ENCODE results near the gene DTD2.

The DTD2 gene

DNA sequence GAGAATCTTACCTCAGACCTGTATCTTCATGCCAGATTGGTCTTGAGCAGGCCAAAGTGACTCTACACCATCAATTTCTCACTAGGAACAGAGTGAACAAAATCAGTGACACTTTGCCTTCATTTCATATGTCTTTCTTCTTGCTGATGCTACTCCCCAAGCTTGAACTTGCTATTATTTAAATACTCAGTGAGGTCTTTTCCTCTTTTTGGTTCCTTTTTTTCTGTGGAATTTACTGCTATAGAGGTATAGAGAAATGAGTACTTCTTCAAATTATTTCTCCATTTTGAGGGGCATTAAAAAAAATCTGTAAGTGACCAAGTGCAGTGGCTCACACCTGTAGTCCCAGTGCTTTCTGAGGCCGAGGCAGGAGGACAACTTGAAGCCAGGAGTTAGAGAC lies 30.6 kb upstream of the DTD2 start, which contains the start of gene GPR33:
GPR33 (minus strand) TSS at position 154 of the 400 bp plus-strand sequence. CDS start 4,074 bp downstream, outside the sequence.
- no peaks in the 10 kb centered on the region for H3K27me3 ChIP-seq (replicated peaks; ENCODE audit: control insufficient read depth, insufficient read depth, low read length)
- TF ChIP-seq, protein P1, sequence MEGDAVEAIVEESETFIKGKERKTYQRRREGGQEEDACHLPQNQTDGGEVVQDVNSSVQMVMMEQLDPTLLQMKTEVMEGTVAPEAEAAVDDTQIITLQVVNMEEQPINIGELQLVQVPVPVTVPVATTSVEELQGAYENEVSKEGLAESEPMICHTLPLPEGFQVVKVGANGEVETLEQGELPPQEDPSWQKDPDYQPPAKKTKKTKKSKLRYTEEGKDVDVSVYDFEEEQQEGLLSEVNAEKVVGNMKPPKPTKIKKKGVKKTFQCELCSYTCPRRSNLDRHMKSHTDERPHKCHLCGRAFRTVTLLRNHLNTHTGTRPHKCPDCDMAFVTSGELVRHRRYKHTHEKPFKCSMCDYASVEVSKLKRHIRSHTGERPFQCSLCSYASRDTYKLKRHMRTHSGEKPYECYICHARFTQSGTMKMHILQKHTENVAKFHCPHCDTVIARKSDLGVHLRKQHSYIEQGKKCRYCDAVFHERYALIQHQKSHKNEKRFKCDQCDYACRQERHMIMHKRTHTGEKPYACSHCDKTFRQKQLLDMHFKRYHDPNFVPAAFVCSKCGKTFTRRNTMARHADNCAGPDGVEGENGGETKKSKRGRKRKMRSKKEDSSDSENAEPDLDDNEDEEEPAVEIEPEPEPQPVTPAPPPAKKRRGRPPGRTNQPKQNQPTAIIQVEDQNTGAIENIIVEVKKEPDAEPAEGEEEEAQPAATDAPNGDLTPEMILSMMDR (IDR thresholded peaks at IDR 0.05; ENCODE audit: insufficient read depth, low read length, poor library complexity, severe bottlenecking) = no peak
- no peak within 1 kb of the TSS for H3K4me3 ChIP-seq (replicated peaks; ENCODE audit: low read depth, low read length)
- H3K36me3 ChIP-seq (ENCODE audit: control insufficient read depth, insufficient read depth, low read length) = no peaks in the 10 kb centered on the region
- no peak for DNase-seq (ENCODE audit: extremely low read depth, insufficient read length)

DNA sequence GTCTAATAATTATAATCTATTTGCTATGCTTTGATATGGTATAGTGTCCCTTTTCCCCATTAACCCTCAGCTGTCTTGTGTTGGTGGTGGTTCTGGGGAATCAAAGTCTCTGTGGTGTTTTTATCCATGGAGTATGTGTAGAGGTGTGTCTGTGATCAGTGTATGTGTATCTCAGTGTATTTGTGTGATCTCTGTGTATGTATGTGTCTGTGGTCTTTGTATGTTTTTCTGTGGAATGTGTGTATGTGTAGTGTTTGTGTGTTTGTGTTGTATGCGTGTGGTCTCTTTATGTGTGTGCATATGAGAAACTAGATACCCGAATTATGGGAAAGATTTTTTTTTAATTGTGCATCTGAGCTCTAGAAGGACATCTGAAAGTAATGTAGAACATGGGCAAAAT lies 29.5 kb upstream of the DTD2 start:
- DNase-seq (ENCODE audit: extremely low read depth, insufficient read length) = no peak
- H3K27me3 ChIP-seq (replicated peaks; ENCODE audit: control insufficient read depth, insufficient read depth, low read length) = no peaks in the 10 kb centered on the region
- no peaks in the 10 kb centered on the region for H3K36me3 ChIP-seq (ENCODE audit: control insufficient read depth, insufficient read depth, low read length)
- TF ChIP-seq, protein P1 (IDR thresholded peaks at IDR 0.05; ENCODE audit: insufficient read depth, low read length, poor library complexity, severe bottlenecking) = no peak
- H3K4me3 ChIP-seq (replicated peaks; ENCODE audit: low read depth, low read length) = no peak overlapping the region

DNA sequence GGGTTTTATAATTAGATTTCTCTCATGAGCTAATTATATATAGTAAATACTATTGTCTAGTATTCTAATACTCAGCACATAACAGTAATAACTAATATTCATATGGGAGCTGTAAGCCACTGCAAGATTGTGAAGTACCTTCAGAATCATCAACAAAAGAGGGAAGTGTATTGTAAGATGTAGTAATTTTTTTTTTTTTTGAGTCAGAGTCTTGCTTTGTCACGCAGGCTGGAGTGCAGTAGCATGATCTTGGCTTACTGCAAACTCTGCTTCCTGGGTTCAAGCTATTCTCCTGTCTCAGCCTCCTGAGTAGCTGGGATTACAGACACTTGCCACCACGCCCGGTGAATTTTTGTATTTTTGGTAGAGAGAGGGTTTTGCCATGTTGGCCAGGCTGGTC lies 27.4 kb upstream of the DTD2 start:
- Histone ChIP-seq H3K36me3 (ENCODE audit: control insufficient read depth, insufficient read depth, low read length) (no peaks in the 10 kb centered on the region), H3K27me3 (replicated peaks; ENCODE audit: control insufficient read depth, insufficient read depth, low read length) (no peaks in the 10 kb centered on the region), H3K4me3 (replicated peaks; ENCODE audit: low read depth, low read length) (no peak overlapping the region)
- TF ChIP-seq, protein P1 (IDR thresholded peaks at IDR 0.05; ENCODE audit: insufficient read depth, low read length, poor library complexity, severe bottlenecking) = no peak
- no peak for DNase-seq (ENCODE audit: extremely low read depth, insufficient read length)

DNA sequence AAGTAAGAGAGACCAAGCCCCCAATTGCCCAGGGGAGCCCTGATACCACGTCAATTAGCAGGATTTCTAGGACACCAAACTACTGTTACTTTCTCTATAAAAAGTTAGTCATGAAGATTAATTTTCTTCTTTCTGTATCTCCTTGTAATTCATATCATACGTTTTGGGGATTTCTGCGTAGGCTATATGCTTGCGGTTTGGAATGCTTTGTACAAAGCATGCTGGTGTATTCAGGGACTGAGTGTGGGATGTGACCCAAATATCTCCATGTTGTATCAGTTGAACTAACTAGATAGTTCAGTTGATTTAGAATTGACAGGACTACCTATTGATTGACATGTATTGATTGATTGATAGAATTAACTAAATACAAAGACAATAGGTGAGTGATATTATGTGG lies 22.9 kb upstream of the DTD2 start:
- Histone ChIP-seq H3K4me3 (replicated peaks; ENCODE audit: low read depth, low read length) (no peak overlapping the region), H3K36me3 (ENCODE audit: control insufficient read depth, insufficient read depth, low read length) (no peaks in the 10 kb centered on the region), H3K27me3 (replicated peaks; ENCODE audit: control insufficient read depth, insufficient read depth, low read length) (no peaks in the 10 kb centered on the region)
- DNase-seq (ENCODE audit: extremely low read depth, insufficient read length) = no peak
- TF ChIP-seq, protein P1 (IDR thresholded peaks at IDR 0.05; ENCODE audit: insufficient read depth, low read length, poor library complexity, severe bottlenecking) = no peak

DNA sequence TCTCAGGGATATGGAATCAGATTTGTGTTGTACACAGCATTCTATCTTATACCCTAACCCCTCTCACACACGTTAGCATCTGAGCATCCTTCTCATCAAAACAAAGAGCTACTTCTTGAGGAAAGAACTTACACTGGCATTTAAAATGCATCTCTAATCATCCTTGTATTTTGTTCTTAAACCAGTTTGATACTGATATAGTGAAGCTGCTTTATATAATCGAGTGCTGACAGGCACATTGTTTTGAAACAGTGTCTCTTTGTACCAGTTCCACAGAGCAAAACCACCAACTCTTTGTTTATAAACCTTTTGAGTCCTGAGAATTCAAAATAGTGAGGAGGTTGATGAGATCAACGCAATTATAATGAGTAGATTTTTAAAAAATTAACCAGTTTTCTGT lies 21.7 kb upstream of the DTD2 start:
- Histone ChIP-seq H3K27me3 (replicated peaks; ENCODE audit: control insufficient read depth, insufficient read depth, low read length) (no peaks in the 10 kb centered on the region), H3K4me3 (replicated peaks; ENCODE audit: low read depth, low read length) (no peak overlapping the region), H3K36me3 (ENCODE audit: control insufficient read depth, insufficient read depth, low read length) (no peaks in the 10 kb centered on the region)
- DNase-seq (ENCODE audit: extremely low read depth, insufficient read length) = no peak
- TF ChIP-seq, protein P1 (IDR thresholded peaks at IDR 0.05; ENCODE audit: insufficient read depth, low read length, poor library complexity, severe bottlenecking) = no peak

DNA sequence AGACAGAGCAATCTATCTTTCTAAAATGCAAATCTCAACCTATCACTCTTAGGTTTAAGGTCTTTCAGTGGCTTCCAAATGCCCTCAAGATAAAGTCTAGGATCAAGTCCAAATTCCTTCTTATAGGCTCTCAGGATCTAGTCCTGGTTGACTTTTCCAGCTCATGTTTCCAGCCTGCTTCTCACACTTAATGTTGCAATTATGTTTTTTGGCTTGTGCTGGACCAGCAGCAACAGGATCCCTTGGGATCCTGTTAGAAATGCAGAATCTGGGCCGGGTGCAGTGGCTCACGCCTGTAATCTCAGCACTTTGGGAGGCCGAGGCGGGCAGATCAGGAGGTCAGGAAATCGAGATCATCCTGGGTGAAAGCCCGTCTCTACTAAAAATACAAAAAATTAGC lies 19.9 kb upstream of the DTD2 start:
- TF ChIP-seq, protein P1 (IDR thresholded peaks at IDR 0.05; ENCODE audit: insufficient read depth, low read length, poor library complexity, severe bottlenecking) = no peak
- Histone ChIP-seq H3K4me3 (replicated peaks; ENCODE audit: low read depth, low read length) (no peak overlapping the region), H3K27me3 (replicated peaks; ENCODE audit: control insufficient read depth, insufficient read depth, low read length) (no peaks in the 10 kb centered on the region), H3K36me3 (ENCODE audit: control insufficient read depth, insufficient read depth, low read length) (no peaks in the 10 kb centered on the region)
- no peak for DNase-seq (ENCODE audit: extremely low read depth, insufficient read length)
